Heart right ventricle (tissue), 16 donors: Measurements from ENCODE around the gene COL1A2. TPM values are rescaled to one million over a fixed set of nuclear protein-coding genes. Genes with fewer than 3 reads are reported as not detected.

Experiments
- ATAC-seq, 8 donors: fragments of 200-7000 bp; cut with Tn5 transposase; one replicate each; pipeline ENCODE4 v1.9.1; 2020; ENCODE audit warnings: mild to moderate bottlenecking in 8 of 8, moderate library complexity in 8 of 8, moderate number of reproducible peaks in 1 of 8
- DNase-seq, 2 donors: peaks; one replicate each; pipeline ENCODE4 v3.0.0-alpha.2; 2020
- H3K27ac ChIP-seq, 10 donors: fragments of 200-600 bp; sonication (generic) in 2 of 10; one replicate each; pipeline versions ENCODE4 v1.5.0 to v1.8.0; 2020 to 2022; ENCODE audit warnings: mild to moderate bottlenecking in 3 of 10
- H3K27me3 ChIP-seq, 7 donors: fragments of 200-600 bp; one replicate each; pipeline ENCODE4 v1.8.0; 2021 to 2022; ENCODE audit warnings: mild to moderate bottlenecking in 2 of 7
- H3K36me3 ChIP-seq, 9 donors: fragments of 200-600 bp; sonication (generic) in 1 of 9; one replicate each; pipeline versions ENCODE4 v1.5.0 to v1.8.0; 2020 to 2022; ENCODE audit warnings: mild to moderate bottlenecking in 2 of 9
- H3K4me1 ChIP-seq, 9 donors: fragments of 200-600 bp; sonication (generic) in 1 of 9; one replicate each; pipeline versions ENCODE4 v1.5.0 to v1.8.0; 2020 to 2022; ENCODE audit warnings: mild to moderate bottlenecking in 4 of 9
- H3K4me3 ChIP-seq, 10 donors: fragments of 200-600 bp; sonication (generic) in 2 of 10; one replicate each; pipeline versions ENCODE4 v1.5.0 to v1.8.0; 2020 to 2022; ENCODE audit warnings: mild to moderate bottlenecking in 7 of 10, moderate library complexity in 2 of 10
- H3K9me3 ChIP-seq, 11 donors: fragments of 200-600 bp in 10 of 11; sonication (generic) in 2 of 11; one replicate each; pipeline versions ENCODE4 v1.5.0 to v1.8.0; 2013 to 2022; ENCODE audit warnings: mild to moderate bottlenecking in 2 of 11, control low read depth in 1 of 11, moderate library complexity in 1 of 11
- WGBS, 2 donors: extraction: QIAGEN DNeasy Blood & Tissue Kit; methylation state at CpG; one replicate each; pipeline ENCODE4 v1.1.7; 2013; ENCODE audit warnings: inconsistent platforms in 1 of 2; 5-methylcytosine and 5-hydroxymethylcytosine counted together
- intact Hi-C, 10 donors: fragments of 100-400 bp; cut with DNase I; formaldehyde crosslinking; loops; one replicate each; pipeline versions ENCODE4 v1.11.1 to v1.14.2; 2022
- polyA plus RNA-seq, 2 donors: library from polyadenylated mRNA; stranded (reverse); fragments of 200-250 nt; gene quantifications; one replicate each; pipeline ENCODE4 v1.2.3, GENCODE V29; 2013
- total RNA-seq, 10 donors: library from RNA; stranded (reverse); fragmentation: NEBNext Ultra II Directional in 3 of 10; extraction: Animal tissue kit (Norgen Biotek cat#: 25700) in 3 of 10; gene quantifications; one replicate each; pipeline versions ENCODE4 v1.2.1 to v1.2.4, GENCODE V29; 2021 to 2023
- TF ChIP-seq, protein P1 (sequence below), 9 donors: fragments of 200-600 bp; sonication (generic) in 2 of 9; IDR thresholded peaks; one replicate each; pipeline versions ENCODE4 v1.5.0 to v1.8.0; 2021 to 2022; ENCODE audit warnings: antibody characterized with exemption in 9 of 9, mild to moderate bottlenecking in 5 of 9, moderate library complexity in 1 of 9
- donor health status: Arrhythmogenic right ventricular cardiomyopathy.
- donor health status: ischemic (EF 13 %, LVEDD 7.1; RV severe dilation, severe dysfunction).
- donor health status: healthy with polysubstance abuse.
- donor health status: DM: no; HTN: yes; CAD: no.
- donor health status: DM: no; HTN: no; CAD: no.
- donor health status: ischemic (EF 25% LVEDD 6.9; RV normal size, moderate dysfunction).
- donor health status: ischemic (EF 25% LVEDD 5.7; RV mildly dilated, moderate dysfunction).
- donor health status: healthy.
- donor health status: DM: yes; HTN: yes; CAD: no.
- donor health status: Ischemic cardiomyopathy.
- donor health status: ischemic (EF 35%, LVEDD 5.7; RV mildly dilated, moderate dysfunction).
- donor health status: nonischemic (EF 11% LVEDD 7.7; RV severe dilation, severe dysfunction).
- donor health status: DM: yes; HTN: yes; CAD: no.
- donor health status: PGD.
- donor health status: ischemic (EF 29% LVEDD 5.4; RV normal size, mild dysfunction).
- donor health status: nonischemic (EF 23%, LVEDD 6.1; RV moderate dilation, normal function).

The COL1A2 gene
- total and polyA plus RNA-seq, 12 donors, result 45.2 to 428 (median 91.0) TPM

GRCh38 chr7:94477878-94478277 lies 83.2 kb downstream of the COL1A2 start:
- WGBS, 2 donors, result 69 to 72% methylated on average over 1 of the region's 1 CpG
- H3K36me3 ChIP-seq, result no peaks in the 10 kb centered on the region
- H3K4me1 ChIP-seq, result peaks cover 0 to 6% (median 0%) of the 10 kb centered on the region in 9 donors
- intact Hi-C loops, result loop anchor here in 1 of 10 donors (10.0 kb wide), 1 partner anchor 337 kb away; no protein-coding TSS in a partner anchor
- no peak overlapping the region for H3K4me3 ChIP-seq
- peaks cover 0 to 6% (median 0%) of the 10 kb centered on the region in 7 donors for H3K27me3 ChIP-seq
- H3K27ac ChIP-seq, result no peak overlapping the region
- TF ChIP-seq, protein P1, sequence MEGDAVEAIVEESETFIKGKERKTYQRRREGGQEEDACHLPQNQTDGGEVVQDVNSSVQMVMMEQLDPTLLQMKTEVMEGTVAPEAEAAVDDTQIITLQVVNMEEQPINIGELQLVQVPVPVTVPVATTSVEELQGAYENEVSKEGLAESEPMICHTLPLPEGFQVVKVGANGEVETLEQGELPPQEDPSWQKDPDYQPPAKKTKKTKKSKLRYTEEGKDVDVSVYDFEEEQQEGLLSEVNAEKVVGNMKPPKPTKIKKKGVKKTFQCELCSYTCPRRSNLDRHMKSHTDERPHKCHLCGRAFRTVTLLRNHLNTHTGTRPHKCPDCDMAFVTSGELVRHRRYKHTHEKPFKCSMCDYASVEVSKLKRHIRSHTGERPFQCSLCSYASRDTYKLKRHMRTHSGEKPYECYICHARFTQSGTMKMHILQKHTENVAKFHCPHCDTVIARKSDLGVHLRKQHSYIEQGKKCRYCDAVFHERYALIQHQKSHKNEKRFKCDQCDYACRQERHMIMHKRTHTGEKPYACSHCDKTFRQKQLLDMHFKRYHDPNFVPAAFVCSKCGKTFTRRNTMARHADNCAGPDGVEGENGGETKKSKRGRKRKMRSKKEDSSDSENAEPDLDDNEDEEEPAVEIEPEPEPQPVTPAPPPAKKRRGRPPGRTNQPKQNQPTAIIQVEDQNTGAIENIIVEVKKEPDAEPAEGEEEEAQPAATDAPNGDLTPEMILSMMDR (IDR thresholded peaks at IDR 0.05), result no peak
- H3K9me3 ChIP-seq, result peaks cover 0 to under 1% (median 0%) of the 10 kb centered on the region in 11 donors
- ATAC-seq (no peak), DNase-seq (no peak)

DNA sequence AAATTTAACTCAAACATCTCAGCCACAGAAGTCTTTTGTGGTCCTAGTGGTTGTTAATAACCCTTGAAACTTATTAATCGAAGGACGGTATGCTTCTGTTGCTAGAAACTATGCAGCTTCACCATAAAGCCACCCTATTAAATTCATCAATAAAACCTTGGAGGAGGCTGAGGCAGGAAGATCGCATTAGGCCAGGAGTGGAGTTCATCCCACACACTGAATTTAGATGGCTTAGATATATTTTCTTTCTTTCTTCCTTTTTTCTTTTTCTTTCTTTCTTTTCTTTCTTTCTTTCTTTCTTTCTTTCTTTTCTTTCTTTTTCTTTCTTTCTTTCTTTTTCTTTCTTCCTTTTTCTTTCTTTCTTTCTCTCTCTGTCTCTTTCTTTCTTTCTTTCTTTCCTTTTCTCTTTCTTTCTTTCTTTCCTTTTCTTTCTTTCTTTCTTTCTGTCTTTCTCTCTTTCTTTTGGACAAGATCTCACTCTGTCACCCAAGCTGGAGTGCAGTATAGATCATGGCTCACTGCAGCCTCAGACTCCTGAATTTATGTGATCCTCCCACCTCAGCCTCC lies 84.0 kb downstream of the COL1A2 start:
- no peak overlapping the region for H3K4me3 ChIP-seq
- H3K27ac ChIP-seq, result no peak overlapping the region
- H3K4me1 ChIP-seq, result peaks cover 0 to 6% (median 0%) of the 10 kb centered on the region in 9 donors
- 96 to 99% methylated on average over 3 of the region's 3 CpGs for WGBS, 2 donors
- intact Hi-C loops, result loop anchor here in 1 of 10 donors (10.0 kb wide), 1 partner anchor 336 kb away; no protein-coding TSS in a partner anchor
- no peak for ATAC-seq
- peaks cover 0 to 6% (median 0%) of the 10 kb centered on the region in 7 donors for H3K27me3 ChIP-seq
- H3K9me3 ChIP-seq, result no peaks in the 10 kb centered on the region
- DNase-seq, result no peak
- no peaks in the 10 kb centered on the region for H3K36me3 ChIP-seq
- TF ChIP-seq, protein P1 (IDR thresholded peaks at IDR 0.05), result no peak

Other genes with a start within 250 kb of the COL1A2 start
- 10 to 100 TPM; 15.3 to 26.9 (median 20.6) TPM for gene CASD1, start 114.9 kb downstream of the COL1A2 start, total RNA-seq
- gene CASD1, start 114.9 kb downstream of the COL1A2 start, polyA plus RNA-seq, result 10 to 100 TPM in 1 of 2 donors, 1 to 10 TPM in 1; 8.6 to 13.0 TPM